Stimulated activated CD4-positive, alpha-beta T cell treated with anti-CD3 and anti-CD28 coated beads, Interleukin-12 subunit alpha, Interleukin-12 subunit beta, amount 100 ng/mL, for 24 hours (primary cell): ENCODE measurements around the gene CRLF1.
"Not testable (repeated sequence)": the region's sequence is repeated elsewhere in the genome, so short reads cannot be mapped to it uniquely, and the experiment has no call there.

ENCODE experiments used
- DNase-seq, 2 experiments: peaks; one replicate each; pipeline ENCODE4 v3.0.0-alpha.2; 2020; ENCODE audit warnings: low read depth in 2 of 2

CRLF1 gene

GRCh38 chr19:18592732-18593131, 13.9 kb downstream of the CRLF1 start:
- DNase-seq = not testable (repeated sequence)

DNA sequence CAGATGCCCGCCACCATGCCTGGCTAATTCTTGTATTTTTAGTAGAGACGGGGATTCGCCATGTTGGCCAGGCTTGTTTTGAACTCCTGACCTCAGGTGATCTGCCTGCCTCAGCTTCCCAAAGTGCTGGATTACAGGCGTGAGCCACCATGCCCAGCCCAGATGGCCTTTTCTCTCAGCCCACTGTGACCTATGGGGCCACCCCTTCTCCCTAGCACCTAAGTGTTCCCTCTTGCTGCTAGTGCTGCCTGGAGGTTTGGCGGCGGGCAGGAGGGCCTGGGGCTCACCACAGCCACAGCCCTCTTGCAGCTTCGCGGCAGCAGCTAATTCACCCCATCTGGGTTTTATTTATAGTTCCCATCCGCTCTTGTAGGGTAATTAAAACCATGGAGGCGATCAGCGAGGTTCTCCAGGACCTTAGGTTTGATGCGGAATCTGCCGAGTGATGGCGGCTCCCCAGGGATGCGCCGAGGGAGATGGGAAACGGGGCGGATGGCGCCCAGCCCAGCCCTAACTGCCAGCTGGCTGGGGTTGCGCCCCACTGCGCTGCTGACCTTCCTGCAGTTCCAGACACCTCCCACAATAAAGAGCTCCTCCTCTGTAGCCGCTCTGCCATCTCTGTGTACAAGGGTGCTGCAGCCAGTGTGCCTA, 14.7 kb downstream of the CRLF1 start:
- no peak for DNase-seq

- no peak for DNase-seq
These were observed 16.0 kb downstream of the CRLF1 start for GRCh38 chr19:18590273-18591272.

DNA sequence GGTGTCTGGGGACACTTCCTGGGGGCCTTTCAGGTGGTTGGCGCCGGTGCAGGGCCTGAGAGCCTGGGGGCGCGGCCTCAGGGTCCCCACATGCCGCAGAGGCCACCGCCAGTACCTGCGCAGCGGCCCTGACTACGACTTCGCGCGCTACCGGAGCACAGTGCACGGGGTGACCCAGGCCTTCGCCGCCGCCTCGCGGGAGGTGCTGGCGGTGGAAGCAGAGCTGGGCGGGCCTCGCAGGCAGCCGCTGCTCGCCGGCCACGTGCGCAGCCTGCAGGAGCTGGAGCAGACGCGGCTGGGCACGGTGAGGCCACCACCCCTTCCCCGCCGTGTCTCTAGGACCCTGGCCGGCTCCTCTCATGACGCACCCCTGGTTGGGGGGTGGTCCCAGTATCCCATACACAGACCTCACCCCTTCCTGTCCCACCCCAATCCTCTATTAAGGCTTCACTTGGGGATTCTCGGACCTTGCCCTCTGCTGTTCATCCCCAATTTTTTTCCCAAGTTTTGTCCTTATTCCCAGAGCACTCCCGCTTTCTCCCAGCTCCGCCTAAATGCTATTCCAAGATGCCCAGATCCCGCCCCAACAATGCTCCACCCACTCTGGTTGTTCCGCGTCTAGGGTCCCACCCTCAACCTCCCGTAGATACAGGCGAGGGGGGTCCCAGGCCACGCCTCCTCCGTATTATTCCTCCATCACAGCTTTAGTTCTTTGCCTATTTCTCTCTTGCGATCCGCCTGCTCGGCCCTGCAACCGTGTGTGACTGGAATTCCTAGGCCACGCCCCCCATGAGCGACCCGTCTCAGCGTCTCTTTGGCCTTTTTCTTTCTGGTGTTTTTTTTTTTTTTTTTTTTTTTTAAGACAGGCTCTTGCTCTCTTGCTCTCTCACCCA, 17.0 kb downstream of the CRLF1 start:
- peak in 1 of 2 experiments; percentile 41 for DNase-seq

DNA sequence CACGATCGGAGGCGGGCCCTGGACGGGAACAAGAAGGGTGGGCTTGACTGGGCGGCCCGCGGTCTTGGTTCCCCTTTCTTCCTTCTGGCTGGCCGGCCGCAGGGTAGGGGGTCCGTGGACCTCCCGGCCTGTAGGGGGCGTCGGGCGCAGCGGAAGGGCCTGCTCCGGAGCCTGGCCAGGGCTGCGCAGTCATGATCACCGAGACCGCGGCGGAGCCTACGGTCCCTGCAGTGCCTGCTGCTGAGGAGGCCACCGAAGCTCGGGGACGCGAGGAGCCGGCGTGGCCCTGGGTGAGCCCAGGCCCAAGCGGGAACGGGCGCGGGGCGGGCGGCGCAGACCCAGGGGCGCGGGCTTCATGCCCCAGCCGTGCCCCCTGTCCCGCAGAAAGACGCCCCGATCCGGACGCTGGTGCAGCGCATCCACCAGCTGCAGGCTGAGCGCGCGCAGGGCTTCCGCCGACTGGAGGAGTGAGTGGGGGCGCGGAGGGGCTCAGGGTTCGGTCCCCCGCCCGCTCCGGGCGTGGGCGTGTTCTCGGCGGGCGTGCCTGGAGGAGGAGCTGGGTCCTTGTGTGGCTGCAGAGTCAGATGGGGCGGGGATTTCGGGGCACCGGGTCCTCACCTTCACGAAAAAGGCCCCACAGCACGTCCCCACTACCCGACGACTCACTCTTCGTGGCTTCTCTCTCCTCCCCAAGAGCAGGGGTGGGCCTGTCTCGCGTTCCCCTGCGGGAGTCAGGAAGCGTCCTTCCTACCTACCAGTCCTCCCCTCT, 17.8 kb downstream of the CRLF1 start, which contains the start of gene REX1BD:
Gene REX1BD, plus strand, starts transcription at position 188 of the 769 bp plus-strand sequence. Its CDS starts 4 bp downstream, at position 192.
- DNase-seq = peak; percentile 82 to 91

DNA sequence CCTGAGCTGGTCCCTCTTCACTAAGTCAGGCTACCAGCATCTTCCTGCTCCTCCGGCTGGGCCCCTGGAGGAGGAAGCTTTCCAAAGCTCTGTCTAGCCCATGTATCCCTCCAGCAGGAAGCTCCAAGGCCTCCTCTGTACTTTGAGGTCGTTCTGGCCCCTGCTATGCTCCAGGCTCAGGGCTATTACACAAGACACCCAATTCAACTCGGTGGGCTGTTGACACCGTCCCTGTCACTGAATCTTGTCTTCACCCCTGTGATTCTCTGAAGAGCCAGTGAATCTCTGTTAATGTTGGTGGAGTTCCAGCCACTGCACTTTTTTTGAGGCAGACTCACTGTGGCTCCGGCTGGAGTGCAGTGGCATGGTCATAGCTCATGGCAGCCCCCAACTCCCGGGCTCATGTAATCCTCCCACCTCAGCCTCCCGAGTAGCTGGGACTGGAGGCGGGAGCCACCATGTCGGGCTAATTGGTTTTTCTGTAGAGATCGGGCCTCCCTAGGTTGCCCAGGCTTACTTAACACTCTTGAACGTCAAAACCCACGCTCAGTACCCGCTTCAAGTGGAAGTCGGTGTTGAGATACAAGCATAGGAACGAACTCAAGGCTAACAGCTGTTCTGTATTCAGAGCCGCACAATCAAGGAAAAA, 18.5 kb downstream of the CRLF1 start:
- DNase-seq = no peak

GRCh38 chr19:18587561-18587960, 19.0 kb downstream of the CRLF1 start:
- no peak for DNase-seq

GRCh38 chr19:18586306-18586705, 20.3 kb downstream of the CRLF1 start:
- DNase-seq = no peak

- no peak for DNase-seq
These were observed 26.3 kb downstream of the CRLF1 start for GRCh38 chr19:18580311-18580710.

- DNase-seq = no peak
These were observed 29.2 kb downstream of the CRLF1 start for GRCh38 chr19:18577365-18577914.

DNA sequence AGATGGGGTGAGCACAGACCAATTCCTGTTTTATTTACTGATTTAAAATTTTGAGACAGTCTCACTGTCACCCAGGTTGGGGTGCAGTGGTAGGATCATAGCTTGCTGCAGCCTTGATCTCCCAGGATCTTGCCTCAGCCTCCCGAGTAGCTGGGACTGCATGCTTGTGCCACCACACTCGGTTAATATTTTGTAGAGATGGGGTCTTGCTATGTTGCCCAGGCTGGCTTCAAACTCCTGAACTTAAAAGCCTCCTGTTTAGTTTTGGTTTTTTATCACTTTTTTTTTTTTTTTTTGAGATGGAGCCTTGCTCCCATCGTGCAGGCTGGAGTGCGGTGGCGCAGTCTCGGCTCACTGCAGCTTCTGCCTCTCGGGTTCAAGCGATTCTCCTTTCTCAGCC, 30.2 kb downstream of the CRLF1 start:
- DNase-seq = no peak

GRCh38 chr19:18574691-18575291, 31.8 kb downstream of the CRLF1 start:
- no peak for DNase-seq

DNA sequence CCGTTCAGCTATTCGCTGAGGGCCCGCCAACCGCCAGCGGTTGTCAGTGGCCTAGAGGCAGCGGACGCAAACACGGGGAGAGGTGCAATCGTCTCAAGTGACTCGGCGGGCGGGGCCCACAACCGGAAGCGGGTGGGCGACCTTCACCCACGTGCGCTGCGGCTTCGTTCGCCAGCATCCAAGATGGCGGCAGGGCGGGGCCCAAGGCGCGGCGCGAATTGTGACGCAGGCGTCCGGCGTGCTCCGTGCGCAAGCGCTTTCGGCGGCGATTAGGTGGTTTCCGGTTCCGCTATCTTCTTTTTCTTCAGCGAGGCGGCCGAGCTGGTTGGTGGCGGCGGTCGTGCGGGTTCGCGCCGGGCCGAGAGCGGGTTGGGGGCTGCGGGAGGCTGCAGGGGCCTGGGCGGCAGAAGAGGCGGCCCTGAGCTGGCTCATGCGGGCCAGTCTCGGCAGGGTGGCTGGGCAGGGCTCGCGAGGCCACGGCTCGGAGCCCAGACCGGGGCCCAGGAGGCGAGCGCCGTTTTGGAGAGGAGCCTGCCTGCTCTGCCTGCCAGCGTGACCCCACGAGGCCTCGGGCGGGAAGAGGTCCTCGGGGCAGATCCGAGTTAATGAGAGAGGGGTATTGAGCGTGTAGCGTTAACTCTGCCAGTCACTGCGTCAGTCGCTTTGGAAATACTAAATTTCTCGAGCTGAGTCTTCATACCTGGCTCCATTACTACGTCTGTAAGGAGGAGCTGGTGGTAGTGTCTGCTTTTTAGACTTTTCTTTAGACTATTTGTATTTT, 34.8 kb downstream of the CRLF1 start, which contains the start of gene UBA52:
Gene UBA52, plus strand, starts transcription at position 294 of the 781 bp plus-strand sequence. CDS start 1,444 bp downstream, outside the sequence.
- DNase-seq = peak; percentile 98

DNA sequence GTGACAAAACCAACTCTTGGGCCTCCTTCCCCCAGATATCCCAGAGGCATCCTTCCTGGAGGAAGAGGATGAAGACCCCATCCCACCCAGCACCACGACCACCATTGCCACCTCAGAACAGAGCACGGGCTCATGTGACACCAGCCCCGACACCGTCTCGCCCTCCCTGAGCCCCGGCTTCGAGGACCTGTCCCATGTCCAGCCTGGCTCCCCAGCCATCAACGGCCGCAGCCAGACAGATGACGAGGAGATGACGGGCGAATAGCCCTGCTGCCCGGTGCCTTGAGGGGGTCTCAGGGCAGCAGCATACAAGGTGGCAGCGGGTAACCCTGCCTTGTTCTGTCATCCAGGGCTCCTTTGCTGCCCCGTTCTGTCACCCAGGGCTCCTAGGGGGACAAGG, 38.2 kb downstream of the CRLF1 start:
- DNase-seq = no peak

DNA sequence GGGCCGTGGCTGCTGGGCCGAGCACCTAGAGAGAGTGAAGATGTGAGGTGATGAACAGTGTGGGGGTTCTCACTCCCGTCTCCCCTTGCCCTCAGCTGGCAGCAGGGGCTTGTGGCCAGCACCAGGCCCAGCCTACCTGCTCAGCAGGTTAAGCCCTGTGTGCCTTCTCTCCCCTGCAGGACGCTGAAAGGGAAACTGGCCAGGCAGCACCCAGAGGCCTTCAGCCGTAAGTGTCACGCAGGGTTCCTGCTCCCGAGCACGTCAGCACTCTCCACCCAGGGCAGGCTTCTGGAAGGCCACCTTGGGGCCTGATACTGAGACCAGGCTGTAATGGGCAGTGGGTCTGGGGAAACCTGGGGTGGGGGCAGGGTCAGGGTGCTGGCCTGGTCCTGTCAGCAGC, 39.6 kb downstream of the CRLF1 start:
- DNase-seq = no peak

DNA sequence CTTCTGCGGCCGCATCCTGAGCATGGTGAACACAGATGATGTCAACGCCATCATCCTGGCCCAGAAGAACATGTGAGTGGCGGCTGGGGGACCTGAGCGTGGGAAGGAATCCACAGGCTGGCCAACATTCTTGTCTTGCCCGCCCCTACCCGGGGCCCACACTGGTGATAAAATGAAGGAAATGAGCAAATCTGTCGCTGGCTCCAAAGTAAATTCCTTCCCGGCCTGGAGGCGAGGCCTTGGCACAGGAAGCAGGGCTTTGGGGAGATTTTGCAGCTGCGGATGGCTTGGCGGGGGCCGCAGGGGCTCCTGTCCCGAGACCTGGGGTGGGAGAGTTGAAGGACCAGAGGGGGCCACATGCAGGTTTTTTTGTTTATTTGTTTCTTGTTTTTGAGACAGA, 44.5 kb downstream of the CRLF1 start:
- no peak for DNase-seq

GRCh38 chr19:18559685-18560084, 46.9 kb downstream of the CRLF1 start:
- DNase-seq = no peak

- DNase-seq = no peak
These were observed 48.0 kb downstream of the CRLF1 start for GRCh38 chr19:18558604-18559003.

GRCh38 chr19:18558202-18558555, 48.4 kb downstream of the CRLF1 start:
- no peak for DNase-seq
